Heart right ventricle (tissue), 16 donors: ENCODE results near the gene FAM131C. TPM values are rescaled to one million over a fixed set of nuclear protein-coding genes. Genes with fewer than 3 reads are reported as not detected.

ENCODE experiments used
- ATAC-seq, 8 donors: fragments of 200-7000 bp; cut with Tn5 transposase; one replicate each; pipeline ENCODE4 v1.9.1; 2020; ENCODE audit warnings: mild to moderate bottlenecking in 8 of 8, moderate library complexity in 8 of 8, moderate number of reproducible peaks in 1 of 8
- DNase-seq, 2 donors: peaks; one replicate each; pipeline ENCODE4 v3.0.0-alpha.2; 2020
- H3K27ac ChIP-seq, 10 donors: fragments of 200-600 bp; sonication (generic) in 2 of 10; one replicate each; pipeline versions ENCODE4 v1.5.0 to v1.8.0; 2020 to 2022; ENCODE audit warnings: mild to moderate bottlenecking in 3 of 10
- H3K27me3 ChIP-seq, 7 donors: fragments of 200-600 bp; one replicate each; pipeline ENCODE4 v1.8.0; 2021 to 2022; ENCODE audit warnings: mild to moderate bottlenecking in 2 of 7
- H3K36me3 ChIP-seq, 9 donors: fragments of 200-600 bp; sonication (generic) in 1 of 9; one replicate each; pipeline versions ENCODE4 v1.5.0 to v1.8.0; 2020 to 2022; ENCODE audit warnings: mild to moderate bottlenecking in 2 of 9
- H3K4me1 ChIP-seq, 9 donors: fragments of 200-600 bp; sonication (generic) in 1 of 9; one replicate each; pipeline versions ENCODE4 v1.5.0 to v1.8.0; 2020 to 2022; ENCODE audit warnings: mild to moderate bottlenecking in 4 of 9
- H3K4me3 ChIP-seq, 10 donors: fragments of 200-600 bp; sonication (generic) in 2 of 10; one replicate each; pipeline versions ENCODE4 v1.5.0 to v1.8.0; 2020 to 2022; ENCODE audit warnings: mild to moderate bottlenecking in 7 of 10, moderate library complexity in 2 of 10
- H3K9me3 ChIP-seq, 11 donors: fragments of 200-600 bp in 10 of 11; sonication (generic) in 2 of 11; one replicate each; pipeline versions ENCODE4 v1.5.0 to v1.8.0; 2013 to 2022; ENCODE audit warnings: mild to moderate bottlenecking in 2 of 11, control low read depth in 1 of 11, moderate library complexity in 1 of 11
- WGBS, 2 donors: extraction: QIAGEN DNeasy Blood & Tissue Kit; methylation state at CpG; one replicate each; pipeline ENCODE4 v1.1.7; 2013; ENCODE audit warnings: inconsistent platforms in 1 of 2; 5-methylcytosine and 5-hydroxymethylcytosine counted together
- intact Hi-C, 10 donors: fragments of 100-400 bp; cut with DNase I; formaldehyde crosslinking; loops; one replicate each; pipeline versions ENCODE4 v1.11.1 to v1.14.2; 2022
- polyA plus RNA-seq, 2 donors: library from polyadenylated mRNA; stranded (reverse); fragments of 200-250 nt; gene quantifications; one replicate each; pipeline ENCODE4 v1.2.3, GENCODE V29; 2013
- total RNA-seq, 10 donors: library from RNA; stranded (reverse); fragmentation: NEBNext Ultra II Directional in 3 of 10; extraction: Animal tissue kit (Norgen Biotek cat#: 25700) in 3 of 10; gene quantifications; one replicate each; pipeline versions ENCODE4 v1.2.1 to v1.2.4, GENCODE V29; 2021 to 2023
- TF ChIP-seq, protein P1 (sequence below), 9 donors: fragments of 200-600 bp; sonication (generic) in 2 of 9; IDR thresholded peaks; one replicate each; pipeline versions ENCODE4 v1.5.0 to v1.8.0; 2021 to 2022; ENCODE audit warnings: antibody characterized with exemption in 9 of 9, mild to moderate bottlenecking in 5 of 9, moderate library complexity in 1 of 9
- donor health status: Arrhythmogenic right ventricular cardiomyopathy.
- donor health status: ischemic (EF 13 %, LVEDD 7.1; RV severe dilation, severe dysfunction).
- donor health status: healthy with polysubstance abuse.
- donor health status: DM: no; HTN: yes; CAD: no.
- donor health status: DM: no; HTN: no; CAD: no.
- donor health status: ischemic (EF 25% LVEDD 6.9; RV normal size, moderate dysfunction).
- donor health status: ischemic (EF 25% LVEDD 5.7; RV mildly dilated, moderate dysfunction).
- donor health status: healthy.
- donor health status: DM: yes; HTN: yes; CAD: no.
- donor health status: Ischemic cardiomyopathy.
- donor health status: ischemic (EF 35%, LVEDD 5.7; RV mildly dilated, moderate dysfunction).
- donor health status: nonischemic (EF 11% LVEDD 7.7; RV severe dilation, severe dysfunction).
- donor health status: DM: yes; HTN: yes; CAD: no.
- donor health status: PGD.
- donor health status: ischemic (EF 29% LVEDD 5.4; RV normal size, mild dysfunction).
- donor health status: nonischemic (EF 23%, LVEDD 6.1; RV moderate dilation, normal function).

FAM131C gene
- total and polyA plus RNA-seq, 12 donors = 0.72 to 11.8 (median 2.4) TPM

DNA sequence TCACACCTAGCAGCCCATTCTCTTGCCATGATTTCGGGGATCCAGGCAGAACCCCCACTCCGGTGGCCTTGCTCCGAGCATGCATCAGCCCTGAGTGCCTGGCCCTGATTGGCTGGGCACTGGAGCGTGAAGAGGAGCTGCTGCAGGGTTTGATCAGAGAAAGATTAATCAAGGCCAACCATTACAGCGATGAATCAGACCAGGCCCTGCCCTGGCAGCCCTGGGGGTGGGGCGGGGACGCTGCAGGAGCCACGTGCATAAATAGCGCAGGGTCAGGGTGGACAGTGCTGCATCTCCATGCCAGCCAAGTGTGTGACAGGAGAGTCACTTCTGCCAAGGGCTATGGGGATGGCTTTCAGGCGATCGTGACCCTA lies 3.4 kb upstream of the FAM131C start:
- Histone ChIP-seq H3K4me3 (no peak overlapping the region), H3K36me3 (no peaks in the 10 kb centered on the region), H3K9me3 (no peaks in the 10 kb centered on the region), H3K4me1 (peaks cover 9 to 57% (median 40%) of the 10 kb centered on the region in 9 donors), H3K27me3 (peaks cover 0 to 30% (median 6%) of the 10 kb centered on the region in 7 donors), H3K27ac (peak overlapping the region in 9 of 10 donors; percentile 9 to 65 (median 36))
- WGBS, 2 donors = 65 to 67% methylated on average over 11 of the region's 11 CpGs
- TF ChIP-seq, protein P1, sequence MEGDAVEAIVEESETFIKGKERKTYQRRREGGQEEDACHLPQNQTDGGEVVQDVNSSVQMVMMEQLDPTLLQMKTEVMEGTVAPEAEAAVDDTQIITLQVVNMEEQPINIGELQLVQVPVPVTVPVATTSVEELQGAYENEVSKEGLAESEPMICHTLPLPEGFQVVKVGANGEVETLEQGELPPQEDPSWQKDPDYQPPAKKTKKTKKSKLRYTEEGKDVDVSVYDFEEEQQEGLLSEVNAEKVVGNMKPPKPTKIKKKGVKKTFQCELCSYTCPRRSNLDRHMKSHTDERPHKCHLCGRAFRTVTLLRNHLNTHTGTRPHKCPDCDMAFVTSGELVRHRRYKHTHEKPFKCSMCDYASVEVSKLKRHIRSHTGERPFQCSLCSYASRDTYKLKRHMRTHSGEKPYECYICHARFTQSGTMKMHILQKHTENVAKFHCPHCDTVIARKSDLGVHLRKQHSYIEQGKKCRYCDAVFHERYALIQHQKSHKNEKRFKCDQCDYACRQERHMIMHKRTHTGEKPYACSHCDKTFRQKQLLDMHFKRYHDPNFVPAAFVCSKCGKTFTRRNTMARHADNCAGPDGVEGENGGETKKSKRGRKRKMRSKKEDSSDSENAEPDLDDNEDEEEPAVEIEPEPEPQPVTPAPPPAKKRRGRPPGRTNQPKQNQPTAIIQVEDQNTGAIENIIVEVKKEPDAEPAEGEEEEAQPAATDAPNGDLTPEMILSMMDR (IDR thresholded peaks at IDR 0.05) = no peak
- intact Hi-C loops = loop anchor here in 8 of 10 donors (5.0 to 10.0 kb wide), 5 partner anchors 110 to 290 kb away; partner anchors contain the start of gene SZRD1 (in 3 of the 8)
- DNase-seq (peak; percentile 42), ATAC-seq (peak in 7 of 8 donors; percentile 10 to 49 (median 32))

DNA sequence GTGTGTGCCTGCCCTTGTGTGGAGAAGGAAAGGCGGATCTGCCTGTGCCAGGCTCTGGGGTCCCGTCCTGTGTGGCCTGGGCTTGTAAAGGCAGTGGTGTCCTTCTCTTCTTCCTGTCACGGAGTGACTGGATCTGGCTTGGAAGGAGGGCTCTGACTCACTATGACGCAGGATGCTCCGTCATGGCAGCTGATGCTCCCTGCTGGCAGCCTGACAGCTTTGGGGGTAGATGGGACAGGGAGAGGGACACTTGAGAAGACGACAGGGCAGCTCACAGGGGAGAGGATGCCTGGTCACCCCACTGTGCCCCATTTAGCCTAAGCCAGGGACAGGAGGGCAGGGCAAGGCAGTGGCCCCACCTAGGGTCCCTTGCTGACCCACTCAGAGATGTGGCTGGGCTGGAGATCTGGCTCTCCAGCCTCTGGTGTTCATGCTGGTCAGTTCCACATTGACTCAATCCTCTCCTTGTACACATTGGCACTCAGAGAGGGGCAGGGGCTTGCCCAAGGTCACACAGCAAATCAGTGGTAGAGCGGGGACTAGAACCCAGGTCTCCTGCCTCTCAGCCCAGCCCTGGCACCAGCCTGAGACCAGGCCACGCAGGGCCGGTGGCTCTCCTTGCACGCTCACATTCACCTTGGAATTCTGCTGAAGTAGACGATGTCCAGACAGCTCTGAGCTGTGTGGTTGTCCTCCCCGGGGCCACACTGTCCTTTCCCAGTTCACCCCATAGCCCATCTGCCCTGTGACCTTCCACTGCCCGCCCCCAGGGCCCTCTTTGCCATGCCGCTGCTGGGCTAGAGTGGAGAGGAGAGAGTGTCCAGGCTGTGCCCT lies 2.8 kb upstream of the FAM131C start:
- Histone ChIP-seq H3K9me3 (no peaks in the 10 kb centered on the region), H3K4me1 (peaks cover 9 to 53% (median 37%) of the 10 kb centered on the region in 9 donors), H3K36me3 (no peaks in the 10 kb centered on the region), H3K4me3 (no peak overlapping the region), H3K27me3 (peaks cover 0 to 35% (median 6%) of the 10 kb centered on the region in 7 donors), H3K27ac (peak overlapping the region in 9 of 10 donors; percentile 9 to 65 (median 36))
- intact Hi-C loops = loop anchor here in 8 of 10 donors (5.0 to 10.0 kb wide), 5 partner anchors 111 to 291 kb away; partner anchors contain the start of gene SZRD1 (in 3 of the 8)
- peak; percentile 37 to 51 for DNase-seq
- peak in 4 of 8 donors; percentile 9 to 41 (median 30) for ATAC-seq
- TF ChIP-seq, protein P1 (IDR thresholded peaks at IDR 0.05) = no peak
- 72 to 82% methylated on average over 14 of the region's 14 CpGs for WGBS, 2 donors

DNA sequence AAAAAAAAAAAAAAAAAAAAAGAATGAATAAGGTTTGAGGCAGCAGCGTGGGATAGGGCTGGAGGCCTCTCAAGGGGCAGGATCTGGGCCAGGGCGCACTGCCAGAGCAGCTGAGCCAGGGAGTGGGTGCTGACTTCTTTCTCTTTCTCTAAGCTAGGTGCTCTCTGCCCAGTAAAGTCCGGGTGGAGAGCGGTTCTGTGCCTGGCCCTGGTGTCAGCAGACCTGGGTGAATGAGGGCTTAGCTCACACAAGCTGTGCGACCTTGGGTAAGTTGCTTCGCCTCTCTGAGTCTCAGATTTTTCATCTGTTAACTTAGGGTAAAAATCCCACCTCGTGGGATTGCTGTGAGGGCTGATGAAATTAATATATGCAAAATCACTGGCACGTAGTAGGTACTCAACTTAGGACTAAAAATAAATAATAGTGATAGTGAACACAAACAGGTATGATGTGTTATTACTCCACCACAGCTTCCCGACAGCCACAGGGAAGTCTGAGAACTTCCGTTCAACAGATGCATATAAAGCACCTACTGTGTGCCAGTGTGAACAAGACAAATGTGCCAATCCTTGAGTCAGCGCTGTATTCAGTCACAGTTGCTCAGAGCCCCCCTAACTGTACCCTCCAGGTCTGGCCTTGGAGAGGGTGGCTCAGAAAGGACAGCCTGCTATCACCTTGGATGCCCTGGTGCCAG lies 2.0 kb upstream of the FAM131C start:
- TF ChIP-seq, protein P1 (IDR thresholded peaks at IDR 0.05) = no peak
- intact Hi-C loops = loop anchor here in 8 of 10 donors (5.0 to 10.0 kb wide), 5 partner anchors 112 to 292 kb away; partner anchors contain the start of gene SZRD1 (in 3 of the 8)
- 61 to 66% methylated on average over 11 of the region's 11 CpGs for WGBS, 2 donors

DNA sequence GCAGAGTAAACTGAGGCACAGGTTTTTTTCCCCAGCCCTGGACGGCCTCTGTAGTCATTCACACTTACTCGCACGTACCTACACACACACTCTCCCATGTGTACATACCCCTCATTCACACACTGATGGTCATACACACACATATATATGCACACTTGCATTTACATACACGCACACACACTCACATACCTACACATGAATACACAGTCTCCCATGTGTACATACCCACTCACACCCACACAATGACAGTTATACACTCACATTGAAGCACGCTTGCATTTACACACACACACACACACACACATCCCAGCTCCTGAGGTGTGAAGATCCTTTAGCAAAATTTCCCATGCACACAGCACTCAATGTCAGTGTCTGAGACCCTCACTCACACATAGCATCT lies 766 bp upstream of the FAM131C start:
- Histone ChIP-seq H3K36me3 (no peaks in the 10 kb centered on the region), H3K27ac (no peak overlapping the region), H3K9me3 (no peaks in the 10 kb centered on the region), H3K4me3 (no peak overlapping the region), H3K27me3 (peaks cover 0 to 35% (median 6%) of the 10 kb centered on the region in 7 donors), H3K4me1 (peaks cover 9 to 50% (median 35%) of the 10 kb centered on the region in 9 donors)
- TF ChIP-seq, protein P1 (IDR thresholded peaks at IDR 0.05) = no peak
- DNase-seq (no peak), ATAC-seq (no peak)
- 80 to 86% methylated on average over 5 of the region's 5 CpGs for WGBS, 2 donors
- intact Hi-C loops = loop anchor here in 3 of 10 donors (5.0 to 10.0 kb wide), 2 partner anchors 291 to 293 kb away; partner anchors contain the start of gene SZRD1 (in 3 of the 3)

More for the DNA sequence above, 2.0 kb upstream of the FAM131C start:
- Histone ChIP-seq H3K27ac (peak overlapping the region in 3 of 10 donors; percentile 31 to 65 (median 58)), H3K4me3 (no peak overlapping the region), H3K36me3 (no peaks in the 10 kb centered on the region), H3K27me3 (peaks cover 0 to 35% (median 6%) of the 10 kb centered on the region in 7 donors), H3K4me1 (peaks cover 9 to 53% (median 37%) of the 10 kb centered on the region in 9 donors), H3K9me3 (no peaks in the 10 kb centered on the region)
- DNase-seq (peak; percentile 50 to 67), ATAC-seq (peak in 4 of 8 donors; percentile 20 to 41 (median 30))
